ENCODE measurements around the gene HMG20B.

HMG20B gene

DNA sequence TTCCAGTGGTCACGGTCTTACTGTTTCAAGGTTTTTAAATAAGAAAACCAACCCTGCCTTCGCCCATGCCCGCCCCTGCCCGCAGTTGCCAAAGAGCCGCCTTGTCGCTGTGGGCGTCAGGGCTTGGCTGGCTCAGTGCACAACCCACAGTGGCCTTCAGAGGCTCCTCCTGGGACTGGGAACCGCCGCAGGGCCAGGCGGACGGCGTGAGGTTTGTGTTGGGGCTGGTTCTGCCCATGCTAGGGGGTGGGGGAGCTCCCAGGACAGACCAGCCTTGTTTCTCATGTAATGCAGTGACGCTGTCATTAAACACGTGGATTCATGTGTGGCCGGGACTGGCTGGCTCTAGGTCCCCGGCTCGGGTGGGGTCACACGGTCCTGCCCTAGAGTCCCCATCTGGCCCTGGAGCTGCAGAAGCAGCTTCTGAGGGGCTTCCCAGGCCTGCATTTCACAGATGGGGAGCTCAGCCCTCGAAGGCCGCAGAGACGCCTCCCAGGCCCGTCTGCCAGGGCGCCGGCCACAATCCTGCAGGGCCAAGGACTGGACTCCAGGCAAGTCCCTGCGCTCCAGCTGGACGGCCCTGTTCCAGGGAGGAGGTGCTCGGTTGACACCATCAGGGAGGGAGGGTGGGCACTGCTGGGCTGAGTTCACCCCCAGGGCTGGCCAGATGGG, 36.2 kb upstream of the HMG20B start:
- in situ Hi-C loops (cut with MboI; ENCODE audit: low sequenced_read_pairs), result no loop called here

DNA sequence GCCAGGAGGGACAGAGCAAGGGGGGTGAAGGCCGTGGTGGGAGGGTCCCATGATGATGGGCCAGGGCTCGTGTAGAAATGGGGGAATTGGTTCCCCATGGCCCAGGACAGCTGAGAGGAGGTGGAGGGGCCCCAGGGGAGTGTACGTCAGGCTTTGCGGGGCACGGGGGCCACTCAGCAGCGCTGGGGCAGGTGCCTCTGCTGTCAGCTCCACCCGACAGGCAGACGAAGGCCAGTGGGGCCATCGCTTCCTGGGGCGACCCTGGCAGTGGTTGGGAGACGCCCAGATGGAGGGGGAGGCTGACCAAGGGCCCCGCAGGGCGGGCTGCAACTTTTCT, 35.7 kb upstream of the HMG20B start:
- in situ Hi-C loops (cut with MboI; ENCODE audit: low sequenced_read_pairs), result no loop called here

DNA sequence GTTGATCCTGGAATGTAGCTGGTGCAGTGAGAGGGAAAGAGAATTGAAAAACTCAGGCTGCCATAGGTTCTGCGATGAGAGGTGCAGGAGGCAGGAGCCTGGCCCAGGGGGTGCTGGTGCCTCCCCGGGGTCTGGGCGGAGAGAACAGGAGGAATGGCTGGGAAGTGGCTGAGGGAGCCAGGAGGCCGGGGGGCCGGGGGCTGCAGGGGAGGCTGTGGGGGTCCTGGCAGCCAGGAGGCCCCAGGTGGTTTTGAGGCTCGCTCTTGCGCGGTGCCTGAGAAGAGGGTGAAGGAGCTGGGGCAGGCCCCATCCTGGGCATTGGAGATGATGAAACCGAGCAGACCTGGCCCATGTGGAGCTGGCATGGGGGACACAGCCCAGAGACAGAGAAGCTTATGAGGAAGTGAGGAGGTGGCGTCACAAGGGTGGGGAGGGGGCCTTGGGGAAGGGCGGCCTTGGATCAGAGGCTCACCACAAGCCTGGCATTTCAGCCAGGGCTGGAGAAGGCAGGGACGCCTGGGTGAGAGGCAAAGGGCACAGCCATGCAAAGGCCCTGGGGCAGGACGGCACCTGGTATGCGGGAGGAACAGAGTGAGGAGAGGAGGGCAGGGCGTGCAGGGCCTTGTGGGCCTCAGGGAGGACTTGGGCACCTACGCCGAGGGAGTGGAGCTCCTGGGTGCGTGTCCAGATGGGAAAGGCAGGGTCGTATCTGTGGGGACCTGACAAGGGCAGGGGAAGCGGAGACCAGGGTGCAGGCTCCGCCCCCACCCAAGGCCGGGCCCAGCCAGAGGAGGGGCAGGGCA, 35.1 kb upstream of the HMG20B start:
- in situ Hi-C loops (cut with MboI; ENCODE audit: low sequenced_read_pairs), result no loop called here

DNA sequence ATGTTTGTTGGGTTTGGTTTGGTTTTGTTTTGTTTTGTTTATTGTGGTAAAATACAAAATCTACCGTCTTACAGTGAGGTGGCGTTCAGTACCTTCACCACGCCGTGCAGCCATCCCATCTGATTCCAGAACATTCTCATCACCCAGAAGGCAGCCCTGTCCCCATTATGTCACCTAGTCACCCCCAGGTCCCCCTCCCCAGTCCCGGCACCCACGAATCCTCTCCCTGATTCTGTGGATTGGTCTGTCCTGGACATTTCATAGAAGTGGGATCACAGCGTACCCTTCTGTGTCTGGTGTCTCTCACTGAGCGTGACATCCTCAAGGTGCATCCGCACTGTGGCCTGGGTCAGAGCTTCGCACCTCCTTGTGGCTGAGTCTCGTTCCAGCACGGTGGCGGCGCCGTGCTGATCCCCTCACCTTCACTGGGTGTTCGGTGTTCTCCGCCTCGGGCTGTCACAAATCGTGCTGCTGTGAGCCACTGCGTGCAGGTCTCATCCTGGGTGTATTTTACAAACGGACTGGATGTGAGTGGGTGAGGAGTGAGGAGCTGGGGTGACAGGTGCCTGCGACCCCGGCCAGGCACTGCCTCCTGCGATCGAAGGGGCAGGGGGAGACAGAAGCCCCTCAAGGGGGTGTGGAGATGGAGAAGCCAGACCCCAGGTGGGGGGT, 34.4 kb upstream of the HMG20B start:
- in situ Hi-C loops (cut with MboI; ENCODE audit: low sequenced_read_pairs), result no loop called here

DNA sequence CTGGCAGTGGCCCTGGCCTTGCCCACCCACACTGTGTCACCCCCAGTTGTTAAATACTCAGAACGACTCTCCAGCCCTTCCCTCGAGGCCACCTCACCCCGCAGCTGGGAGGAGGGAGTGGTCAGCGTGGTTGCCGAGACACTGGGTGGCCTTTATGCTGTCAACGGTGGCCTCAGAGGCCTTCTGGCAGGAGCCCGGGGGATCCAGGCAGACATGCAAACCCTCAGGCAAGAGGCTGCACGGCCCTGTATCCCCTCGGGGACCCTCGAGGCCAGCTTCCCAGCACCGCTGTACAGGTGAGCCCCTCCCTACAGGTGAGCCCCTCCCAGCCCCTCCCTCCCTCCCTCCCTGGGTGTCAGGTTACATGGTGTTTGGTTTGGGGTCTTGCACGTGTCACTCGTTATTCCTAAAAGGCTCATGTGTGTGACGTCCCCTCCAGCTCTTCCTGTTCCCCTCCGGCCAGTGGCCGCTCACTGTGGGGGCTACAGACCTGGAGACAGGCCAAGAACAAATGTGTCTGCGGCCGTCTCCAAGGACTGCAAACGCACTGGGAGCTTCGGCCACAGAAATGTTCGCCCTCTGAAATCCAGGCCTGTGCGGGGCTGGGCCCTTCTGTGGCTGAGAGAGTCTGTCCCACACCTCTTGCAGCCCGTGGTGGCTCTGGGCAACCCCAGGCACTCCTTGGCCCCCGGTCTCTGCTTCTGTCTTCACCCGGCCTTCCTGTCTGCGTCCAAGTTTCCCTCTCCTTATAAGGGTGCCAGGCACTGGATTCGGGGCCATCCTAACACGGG, 33.6 kb upstream of the HMG20B start, which contains the start of gene TEKTIP1:
TSS of gene TEKTIP1 (plus strand) at position 210 of the 791 bp plus-strand sequence. CDS start at position 214, 4 bp downstream.
- in situ Hi-C loops (cut with MboI; ENCODE audit: low sequenced_read_pairs), result no loop called here

DNA sequence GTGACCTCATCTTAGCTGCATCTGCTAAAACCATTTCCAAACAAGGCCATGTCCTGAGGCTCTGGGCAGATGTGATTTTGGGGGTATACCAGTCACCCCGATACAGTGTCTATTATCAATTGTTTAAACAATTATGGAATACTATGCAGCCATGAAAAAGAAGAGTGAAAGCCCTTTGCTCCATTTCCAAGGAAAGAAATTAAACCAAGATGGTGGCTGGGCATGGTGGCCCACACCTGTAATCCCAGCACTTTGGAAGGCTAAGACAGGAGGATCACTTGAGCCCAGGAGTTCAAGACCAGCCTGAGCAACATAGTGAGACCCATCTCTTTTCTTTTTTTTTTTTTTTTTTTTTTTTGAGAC, 33.0 kb upstream of the HMG20B start:
- in situ Hi-C loops (cut with MboI; ENCODE audit: low sequenced_read_pairs), result no loop called here

DNA sequence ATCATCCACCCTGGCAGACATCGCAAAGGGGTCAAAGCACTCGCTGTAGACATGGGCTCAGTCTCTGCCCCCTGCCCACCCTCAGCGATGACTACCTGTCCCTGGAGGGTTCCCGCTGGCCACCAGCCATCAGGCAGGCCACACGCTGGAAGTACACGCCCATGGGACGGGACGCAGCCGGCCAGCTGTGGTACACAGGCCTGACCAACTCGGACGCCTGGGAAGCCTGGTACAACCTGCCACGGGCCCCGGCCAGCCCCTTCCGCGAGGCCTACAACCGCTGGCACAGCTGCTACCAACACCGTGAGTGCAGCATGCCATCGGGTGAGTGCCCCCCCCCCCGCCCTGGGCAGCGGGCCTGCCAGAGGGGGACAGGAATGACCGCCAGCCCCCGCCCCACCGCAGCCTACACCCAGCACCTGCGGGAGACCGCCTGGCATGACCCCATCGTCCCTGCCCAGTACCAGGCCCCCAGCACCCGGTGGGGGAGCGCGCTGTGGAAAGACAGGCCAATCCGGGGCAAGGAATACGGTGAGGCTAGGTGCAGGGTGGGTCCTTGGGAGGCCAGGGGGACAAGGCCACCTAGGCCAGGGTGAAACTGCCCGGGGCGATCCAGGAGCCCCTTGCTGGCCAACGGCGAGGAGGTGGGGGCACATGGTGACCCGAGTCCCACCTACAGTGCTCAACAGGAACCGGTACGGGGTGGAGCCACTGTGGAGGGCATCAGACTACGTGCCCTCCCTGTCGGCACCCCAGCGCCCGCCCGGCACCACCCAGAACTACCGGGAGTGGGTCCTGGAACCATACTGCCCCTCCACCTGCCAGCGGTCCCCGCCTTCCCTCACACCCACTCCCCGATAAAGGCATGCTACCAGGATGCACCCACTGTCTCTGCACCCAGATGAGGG, 29.3 kb upstream of the HMG20B start:
- in situ Hi-C loops (cut with MboI; ENCODE audit: low sequenced_read_pairs), result no loop called here

DNA sequence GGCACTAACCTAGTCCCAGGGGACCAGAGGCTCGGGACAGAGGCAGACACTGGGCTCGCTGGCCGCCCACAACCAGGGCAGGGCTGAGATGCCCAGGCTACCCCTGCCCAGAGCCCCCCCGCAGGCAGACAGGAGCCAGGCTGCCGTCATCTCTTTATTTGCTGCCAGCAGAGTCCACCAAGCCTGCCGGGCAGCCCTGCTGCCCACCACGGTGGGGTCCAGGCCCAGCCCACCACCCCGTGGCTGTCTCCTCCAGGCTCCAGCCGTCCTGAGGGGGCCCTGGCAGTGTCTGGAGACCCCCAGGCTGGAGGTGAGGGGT, 28.7 kb upstream of the HMG20B start:
- in situ Hi-C loops (cut with MboI; ENCODE audit: low sequenced_read_pairs), result no loop called here

DNA sequence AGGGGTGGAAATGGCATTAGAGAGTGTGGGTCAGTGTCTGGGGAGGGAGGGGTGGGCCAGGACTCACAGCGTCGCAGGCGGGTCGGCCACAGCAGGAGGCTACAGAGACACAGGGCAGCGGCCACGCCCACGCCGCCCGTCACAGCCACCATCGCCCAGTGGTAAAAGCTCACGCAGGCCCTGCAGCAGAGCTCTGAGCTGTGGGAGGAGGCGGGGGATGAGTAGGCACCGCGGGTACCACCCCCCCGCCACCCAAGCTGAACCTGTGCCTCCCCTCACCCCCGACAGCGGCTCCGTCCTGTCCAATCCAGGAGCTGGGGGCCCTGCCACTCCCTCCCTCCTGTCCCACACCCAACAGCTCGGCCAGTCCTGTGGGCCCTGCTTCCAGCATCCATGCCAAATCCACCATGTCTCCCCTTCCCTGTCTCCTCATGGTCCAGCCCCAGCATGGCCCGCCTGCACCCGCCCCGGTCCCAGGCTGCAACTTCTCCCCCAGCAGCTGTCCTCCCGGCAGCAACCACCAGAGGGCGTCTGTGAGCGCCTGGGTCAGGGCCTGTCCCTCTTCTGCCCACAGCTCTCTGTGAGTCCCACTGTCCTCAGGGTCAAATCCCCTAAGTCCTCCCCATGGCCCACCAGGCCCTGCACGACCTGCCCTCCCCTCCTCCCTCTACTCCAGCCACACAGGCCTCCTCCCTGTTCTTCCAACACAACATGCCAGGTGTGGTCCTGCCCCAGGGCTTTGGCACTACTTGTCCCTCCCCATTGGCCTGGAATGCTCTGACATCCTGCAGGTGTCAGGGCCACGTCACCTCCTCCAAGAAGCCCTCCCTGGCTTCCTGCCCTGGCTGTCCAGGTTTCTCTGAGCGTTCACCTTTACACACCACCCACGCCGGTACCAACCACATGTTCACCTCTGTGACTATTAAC, 27.7 kb upstream of the HMG20B start:
- in situ Hi-C loops (cut with MboI; ENCODE audit: low sequenced_read_pairs), result no loop called here

DNA sequence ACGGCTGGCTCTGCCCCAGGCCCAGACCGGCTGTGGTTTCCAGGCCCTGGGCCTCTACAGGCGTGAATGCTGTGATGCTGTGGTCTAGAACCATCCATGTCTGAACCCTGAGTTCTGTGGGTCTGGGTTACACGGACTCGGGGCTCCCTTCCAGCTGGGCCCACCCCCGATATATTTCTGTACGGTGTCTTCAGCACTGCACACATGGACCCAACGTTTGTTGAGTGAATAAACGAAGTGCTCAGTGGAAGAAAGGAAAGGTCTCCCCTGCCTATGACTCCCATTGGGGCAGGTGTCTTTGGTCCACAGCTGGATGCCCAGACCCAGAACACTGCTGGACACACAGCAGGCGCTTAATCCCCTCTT, 27.1 kb upstream of the HMG20B start:
- in situ Hi-C loops (cut with MboI; ENCODE audit: low sequenced_read_pairs), result no loop called here

DNA sequence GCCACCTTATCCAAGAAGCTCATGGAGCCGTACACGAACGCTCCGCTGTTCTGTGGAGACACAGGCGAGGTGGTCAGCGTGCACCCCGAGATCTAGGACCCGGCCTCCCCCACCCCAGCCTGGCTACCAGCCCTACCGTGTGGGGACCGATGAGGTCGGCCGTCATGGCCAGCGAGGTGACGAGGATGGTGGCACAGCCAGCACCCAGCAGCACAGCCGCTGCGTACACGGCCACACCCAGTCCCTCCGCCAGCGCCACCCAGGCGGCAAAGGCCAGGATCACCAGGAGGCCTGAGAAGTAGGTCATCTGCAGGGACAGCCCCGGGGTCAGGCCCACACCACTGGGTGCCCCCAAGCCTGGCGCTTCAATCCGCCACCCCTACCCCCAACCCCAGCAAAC, 26.6 kb upstream of the HMG20B start:
- in situ Hi-C loops (cut with MboI; ENCODE audit: low sequenced_read_pairs), result no loop called here

DNA sequence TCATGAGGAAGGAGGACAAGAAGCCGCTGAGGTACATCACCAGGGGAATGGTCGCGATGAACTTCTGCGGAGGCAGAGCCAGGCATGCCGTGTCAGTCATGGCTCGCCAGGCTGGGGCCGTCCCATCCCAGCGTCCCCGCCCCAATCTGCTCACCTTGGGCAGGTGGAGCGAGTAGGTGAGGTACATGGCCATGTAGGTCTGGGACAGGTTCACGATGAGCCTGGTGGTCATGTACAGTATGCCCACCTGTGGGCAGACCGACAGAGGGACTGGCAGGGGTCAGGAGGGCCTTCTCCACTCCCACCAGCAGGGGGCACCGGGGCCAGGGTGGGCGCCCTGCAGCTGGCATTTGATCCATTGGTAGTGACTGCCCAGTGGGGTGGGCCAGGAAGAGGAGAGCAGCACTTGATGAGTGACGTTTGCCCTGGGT, 25.4 kb upstream of the HMG20B start:
- in situ Hi-C loops (cut with MboI; ENCODE audit: low sequenced_read_pairs), result no loop called here

DNA sequence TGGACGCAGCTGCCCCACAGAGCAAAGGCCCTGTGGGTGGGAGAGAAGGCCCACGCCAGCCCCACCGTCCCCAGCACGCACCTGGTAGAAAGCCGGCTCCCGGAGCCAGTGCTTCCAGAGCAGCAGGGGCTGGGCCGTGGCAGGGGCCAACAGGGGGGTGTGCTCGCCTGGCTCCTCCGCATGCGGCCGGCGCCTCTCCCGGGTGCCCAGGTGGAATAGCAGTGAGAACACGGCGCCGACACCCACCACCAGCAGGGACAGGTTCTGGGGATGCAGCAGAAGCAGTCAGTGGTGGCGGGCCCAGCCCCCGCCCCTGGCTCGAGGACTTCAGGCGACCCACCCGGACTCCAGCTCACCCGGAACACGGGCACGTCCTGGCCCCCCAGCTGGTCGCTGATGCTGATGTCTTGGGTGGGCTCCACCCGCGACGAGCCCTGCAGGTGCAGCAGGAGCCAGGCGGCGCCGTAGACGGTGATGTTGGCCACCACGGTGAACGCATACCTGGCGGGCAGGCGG, 24.9 kb upstream of the HMG20B start:
- in situ Hi-C loops (cut with MboI; ENCODE audit: low sequenced_read_pairs), result no loop called here

DNA sequence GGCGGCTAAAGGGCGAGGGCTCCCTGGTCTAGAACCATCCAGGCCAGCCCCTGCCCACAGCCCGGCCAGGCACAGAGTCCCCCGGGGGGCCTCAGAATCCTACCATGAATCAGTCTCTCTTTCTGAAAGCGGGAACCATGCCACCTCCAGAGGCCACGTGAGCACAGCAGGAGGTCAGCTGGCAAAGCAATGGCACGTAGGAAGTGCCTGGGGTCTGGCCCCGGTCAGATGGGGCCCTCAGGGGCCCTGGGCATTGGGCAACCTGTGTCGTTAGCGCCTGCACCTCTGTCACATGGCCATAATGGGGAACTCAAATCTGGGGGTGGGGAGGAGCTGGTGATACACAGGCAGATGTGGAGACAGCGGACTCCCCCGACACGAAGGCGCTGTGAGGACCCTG, 24.1 kb upstream of the HMG20B start:
- in situ Hi-C loops (cut with MboI; ENCODE audit: low sequenced_read_pairs), result no loop called here

DNA sequence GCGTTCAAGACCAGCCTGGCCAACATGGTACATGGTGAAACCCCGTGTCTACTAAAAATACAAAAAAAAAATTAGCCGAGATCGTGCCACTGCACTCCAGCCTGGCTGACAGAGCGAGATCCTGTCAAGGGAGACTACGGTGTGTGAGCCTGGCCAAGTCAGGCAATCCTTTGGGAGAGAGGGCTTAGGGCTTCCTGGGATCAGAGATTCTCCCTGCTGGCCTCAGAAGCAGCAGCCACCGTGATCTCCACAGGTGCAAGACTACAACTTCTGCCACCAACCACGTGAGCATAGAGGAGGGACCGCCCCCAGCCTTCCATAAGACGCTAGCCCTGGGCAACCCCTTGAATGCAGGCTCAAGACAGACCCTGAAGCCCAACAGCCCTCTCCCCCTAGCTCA, 22.9 kb upstream of the HMG20B start:
- in situ Hi-C loops (cut with MboI; ENCODE audit: low sequenced_read_pairs), result no loop called here

DNA sequence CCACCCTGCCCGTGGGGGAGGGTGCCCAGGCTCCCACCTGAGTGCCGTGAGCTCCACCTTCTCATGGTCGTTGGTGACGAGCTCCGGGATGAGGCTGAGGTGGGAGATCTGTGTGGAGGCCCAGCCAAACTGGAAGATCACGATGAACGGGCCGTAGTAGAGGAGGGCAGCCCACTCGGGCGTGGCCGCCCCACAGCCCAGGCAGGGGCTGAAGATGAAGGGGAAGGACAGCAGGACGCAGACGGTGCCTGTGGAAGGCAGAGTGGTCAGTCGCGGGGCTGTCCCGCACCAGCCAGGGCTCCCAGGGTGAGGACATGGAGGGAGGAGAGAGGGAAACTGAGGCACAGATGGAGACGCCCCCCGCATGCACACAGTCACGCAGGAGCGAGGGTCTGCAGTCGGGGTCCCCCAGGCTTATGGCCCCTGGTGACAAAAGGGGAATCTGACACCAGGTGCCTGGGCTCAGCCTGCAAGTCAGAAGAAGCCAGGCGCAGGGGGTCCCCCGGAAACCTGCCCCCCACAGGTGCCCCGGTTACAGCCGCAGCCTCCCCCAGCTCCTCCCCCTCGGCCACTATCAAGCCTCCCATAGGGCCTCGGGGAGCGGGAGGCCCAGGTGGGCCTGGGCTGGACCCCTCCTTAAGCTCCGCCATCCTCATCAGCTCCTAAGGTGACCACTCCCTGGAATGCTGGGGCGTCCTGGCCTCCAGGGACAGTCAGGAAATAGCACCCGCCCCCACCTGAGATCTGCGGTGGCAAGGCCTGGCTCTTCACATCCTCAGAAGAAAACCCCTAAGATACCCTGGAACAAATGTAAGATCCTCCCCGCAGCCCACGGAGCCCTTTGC, 21.6 kb upstream of the HMG20B start:
- in situ Hi-C loops (cut with MboI; ENCODE audit: low sequenced_read_pairs), result no loop called here

DNA sequence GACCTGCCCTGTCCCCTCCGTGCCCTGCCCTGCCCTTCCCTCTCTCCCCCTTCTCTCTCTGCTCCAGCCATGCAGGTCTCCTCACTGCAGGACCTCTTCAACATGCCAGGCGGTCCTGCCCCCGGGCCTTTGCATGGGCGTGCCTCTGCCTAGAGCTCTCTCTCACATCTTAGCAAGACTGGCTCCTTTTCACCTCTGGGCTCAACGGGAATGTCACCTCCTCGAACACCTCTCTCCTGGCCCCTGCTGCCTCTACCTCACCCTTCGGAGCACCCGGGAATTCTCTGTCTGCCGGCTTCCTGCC, 21.0 kb upstream of the HMG20B start:
- in situ Hi-C loops (cut with MboI; ENCODE audit: low sequenced_read_pairs), result no loop called here

DNA sequence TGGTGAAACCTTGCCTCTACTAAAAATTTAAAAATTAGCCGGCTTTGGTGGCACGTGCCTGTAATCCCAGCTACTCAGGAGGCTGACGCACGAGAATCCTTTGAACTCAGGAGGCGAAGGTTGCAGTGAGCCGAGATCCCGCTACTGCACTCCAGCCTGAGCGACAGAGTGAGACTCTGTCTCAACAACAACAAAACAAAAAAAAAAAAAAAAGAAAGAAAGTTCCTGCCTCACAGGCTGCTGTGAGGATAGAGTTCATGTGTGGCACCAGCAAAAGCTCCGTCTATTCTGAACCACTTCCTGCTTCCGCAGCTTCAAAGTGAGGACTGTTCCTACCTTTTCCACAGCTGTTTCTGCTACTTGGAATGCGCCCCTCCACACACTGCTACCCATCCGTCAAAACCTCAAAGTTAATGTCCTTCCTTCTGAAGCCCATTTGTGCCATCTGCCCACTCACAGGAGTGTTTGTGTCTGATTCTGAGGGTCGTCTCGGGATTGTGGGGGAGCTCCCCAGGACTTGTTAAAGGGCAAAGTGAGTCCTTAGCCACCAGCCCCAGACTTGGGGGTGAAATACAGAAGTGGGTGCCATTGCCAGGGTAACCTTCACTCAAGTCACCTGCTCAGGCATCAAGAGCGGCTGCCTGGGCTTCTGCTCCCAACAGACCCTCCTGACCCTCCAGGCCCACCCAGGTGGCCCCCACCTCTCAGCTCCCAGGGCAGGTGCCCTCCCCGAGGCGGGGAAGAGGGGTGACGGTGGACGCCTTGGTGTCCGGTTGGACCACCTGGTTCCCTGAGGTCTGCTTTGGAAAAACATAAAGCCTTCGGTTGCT, 18.3 kb upstream of the HMG20B start:
- in situ Hi-C loops (cut with MboI; ENCODE audit: low sequenced_read_pairs), result no loop called here

All from HL-60/S4 treated with retinoic acid at 250 ng/mL for 4 days and 3 days (cell line).